GM23338 (cell line): Measurements from ENCODE around the gene CD247. TPM values are rescaled to one million over a fixed set of nuclear protein-coding genes. Genes with fewer than 3 reads are reported as not detected.

ENCODE experiments used
- ATAC-seq: fragments of 200-7000 bp; cut with Tn5 transposase; 3 replicates; pipeline ENCODE4 v1.9.1; 2020
- DNase-seq: peaks from one replicate; pipeline ENCODE4 v3.0.0-alpha.2; 2015; ENCODE audit warnings: low spot score
- H2AFZ ChIP-seq: fragments of 200-600 bp; sonication (generic); 2 replicates; pipeline ENCODE4 v1.8.0; 2016; ENCODE audit warnings: antibody characterized with exemption, mild to moderate bottlenecking, moderate library complexity
- H3F3A ChIP-seq: fragments of 200-600 bp; sonication (generic); replicated peaks from 2 replicates; pipeline ENCODE4 v1.8.0; 2017; ENCODE audit warnings: antibody characterized with exemption, mixed run types, low read depth
- H3K27ac ChIP-seq: fragments of 200-600 bp; sonication (generic); 2 replicates; pipeline ENCODE4 v1.6.1; 2016; ENCODE audit warnings: low read depth
- H3K27me3 ChIP-seq: fragments of 200-600 bp; sonication (generic); 2 replicates; pipeline ENCODE4 v1.8.0; 2016; ENCODE audit warnings: mild to moderate bottlenecking, mixed run types, moderate library complexity; ENCODE audit not compliant: insufficient read depth
- H3K36me3 ChIP-seq: fragments of 200-600 bp; sonication (generic); 2 replicates; pipeline ENCODE4 v1.8.0; 2016; ENCODE audit warnings: mild to moderate bottlenecking; ENCODE audit not compliant: insufficient read depth
- H3K4me1 ChIP-seq: fragments of 200-600 bp; sonication (generic); 2 replicates; pipeline ENCODE4 v1.8.0; 2016; ENCODE audit warnings: mild to moderate bottlenecking, moderate library complexity; ENCODE audit not compliant: insufficient read depth
- H3K4me2 ChIP-seq: fragments of 200-600 bp; sonication (generic); 2 replicates; pipeline ENCODE4 v1.7.1; 2017; ENCODE audit warnings: mixed run types
- H3K4me3 ChIP-seq: fragments of 200-600 bp; sonication (generic); 2 replicates; pipeline ENCODE4 v1.6.1; 2016; ENCODE audit warnings: mixed run types
- H3K79me2 ChIP-seq: fragments of 200-600 bp; sonication (generic); replicated peaks from 2 replicates; pipeline ENCODE4 v1.8.0; 2017; ENCODE audit warnings: mild to moderate bottlenecking; ENCODE audit not compliant: insufficient read depth
- H3K9me2 ChIP-seq: fragments of 200-600 bp; sonication (generic); 2 replicates; pipeline ENCODE4 v1.8.0; 2017; ENCODE audit not compliant: insufficient read depth
- H4K20me1 ChIP-seq: fragments of 200-600 bp; sonication (generic); replicated peaks from 2 replicates; pipeline ENCODE4 v1.8.0; 2017; ENCODE audit warnings: mild to moderate bottlenecking; ENCODE audit not compliant: insufficient read depth
- H3K27ac Mint-ChIP-seq: 2 replicates; pipeline ENCODE4 v1.8.0; 2020; ENCODE audit warnings: inconsistent platforms, mild to moderate bottlenecking, moderate library complexity, mixed read lengths
- H3K27me3 Mint-ChIP-seq: 3 replicates; pipeline ENCODE4 v1.8.0; 2022; ENCODE audit warnings: low read depth, mild to moderate bottlenecking, moderate library complexity, mixed read lengths, inconsistent platforms; ENCODE audit not compliant: insufficient read depth, poor library complexity
- H3K36me3 Mint-ChIP-seq: 3 replicates; pipeline ENCODE4 v1.8.0; 2021; ENCODE audit warnings: low read depth, mild to moderate bottlenecking, inconsistent platforms, moderate library complexity, mixed read lengths
- H3K4me1 Mint-ChIP-seq: 3 replicates; pipeline ENCODE4 v1.8.0; 2020; ENCODE audit warnings: mild to moderate bottlenecking, inconsistent platforms, mixed read lengths
- H3K4me3 Mint-ChIP-seq: 3 replicates; pipeline ENCODE4 v1.8.0; 2021; ENCODE audit warnings: moderate library complexity, mild to moderate bottlenecking, inconsistent platforms, mixed read lengths
- H3K9me3 Mint-ChIP-seq: 3 replicates; pipeline ENCODE4 v1.8.0; 2020; ENCODE audit warnings: moderate library complexity, mild to moderate bottlenecking, inconsistent platforms, mixed read lengths
- EZH2 ChIP-seq: fragments of 200-600 bp; sonication (generic); IDR thresholded peaks from one replicate; pipeline ENCODE4 v1.8.0; 2017; ENCODE audit warnings: antibody characterized with exemption, mild to moderate bottlenecking, low read depth; ENCODE audit not compliant: unreplicated experiment
- POLR2AphosphoS5 ChIP-seq: IDR thresholded peaks from 2 replicates; pipeline ENCODE4 v1.6.1; 2016; ENCODE audit warnings: antibody characterized with exemption, low read depth
- STAT1 ChIP-seq: IDR thresholded peaks from one replicate; pipeline ENCODE4 v1.6.1; 2016; ENCODE audit warnings: antibody characterized with exemption; ENCODE audit not compliant: unreplicated experiment
- ZNF114 ChIP-seq: fragments of 250-450 bp; sonication (Bioruptor Pico); IDR thresholded peaks from 2 replicates; pipeline ENCODE4 v1.5.0; 2020; ENCODE audit warnings: mild to moderate bottlenecking, moderate library complexity
- ZNF331 ChIP-seq: fragments of 250-450 bp; sonication (Bioruptor Pico); IDR thresholded peaks from 2 replicates; pipeline ENCODE4 v1.5.0; 2020; ENCODE audit warnings: low read depth, mild to moderate bottlenecking, moderate library complexity
- polyA plus RNA-seq: library from polyadenylated mRNA; unstranded; fragments of >200 nt; fragmentation: Nextera tagmentation; extraction: Ambion mirVana; gene quantifications from 2 replicates; pipeline ENCODE4 v1.2.1, GENCODE V29; 2016
- total RNA-seq: library from RNA; depleted of rRNA; stranded (reverse); fragments of >200 nt; shearing (Covaris generic); gene quantifications from 2 replicates; pipeline ENCODE4 v1.2.3, GENCODE V29; 2014
- TF ChIP-seq, protein P1 (sequence below): IDR thresholded peaks from 2 replicates; pipeline ENCODE4 v1.6.1; 2016; ENCODE audit warnings: antibody characterized with exemption
- TF ChIP-seq, protein P2 (sequence below), 2 experiments: fragments of 200-600 bp in 1 of 2; sonication (generic) in 1 of 2; conservative IDR thresholded peaks; 2 replicates each; pipeline versions ENCODE4 v1.5.1 to v1.6.1; 2016 to 2017; ENCODE audit warnings: antibody characterized with exemption in 2 of 2, low read depth in 2 of 2, mild to moderate bottlenecking in 2 of 2, moderate library complexity in 1 of 2

Gene CD247
- total and polyA plus RNA-seq, 2 experiments from 2014 or later, result 1.2 to 1.4 TPM

DNA sequence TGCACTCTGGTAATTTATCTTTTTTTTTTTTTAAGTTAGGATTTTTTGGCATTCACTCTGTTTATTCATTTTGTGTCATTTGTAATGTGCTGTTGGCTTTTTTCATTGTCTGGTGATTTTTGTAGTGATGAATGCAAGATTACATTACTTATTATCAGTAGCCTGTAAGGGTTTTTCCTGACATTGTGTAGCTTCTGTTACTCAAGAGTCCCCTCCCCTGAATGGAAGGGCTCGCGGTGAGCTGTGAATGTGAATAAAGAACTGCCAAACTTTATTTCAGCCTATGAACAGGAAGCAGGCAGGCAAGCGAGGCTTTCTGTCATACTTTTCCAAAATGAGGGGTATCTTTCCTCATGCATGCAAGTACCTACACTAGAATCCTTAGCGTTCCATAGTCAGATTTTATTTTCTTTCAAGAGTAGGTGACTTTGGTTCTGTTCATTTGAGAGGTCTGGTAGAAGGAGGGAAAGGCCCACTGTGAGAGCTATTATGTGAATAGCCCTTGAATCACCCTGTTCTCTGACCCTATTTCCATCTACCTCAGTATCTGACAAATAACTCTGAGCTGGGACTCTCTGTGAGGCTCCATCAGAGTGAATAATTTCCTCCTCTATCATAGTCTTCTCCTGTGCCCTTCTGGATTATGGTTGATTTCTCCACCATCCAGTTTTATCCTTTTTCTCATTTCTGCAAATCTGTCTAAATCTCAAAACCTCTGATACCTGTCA, 114.0 kb downstream of the CD247 start (continued):
- TF ChIP-seq EZH2 (no peak), ZNF114 (CRISPR knock-in tag) (no peak), STAT1 (no peak), POLR2AphosphoS5 (no peak)
- TF ChIP-seq, protein P1, sequence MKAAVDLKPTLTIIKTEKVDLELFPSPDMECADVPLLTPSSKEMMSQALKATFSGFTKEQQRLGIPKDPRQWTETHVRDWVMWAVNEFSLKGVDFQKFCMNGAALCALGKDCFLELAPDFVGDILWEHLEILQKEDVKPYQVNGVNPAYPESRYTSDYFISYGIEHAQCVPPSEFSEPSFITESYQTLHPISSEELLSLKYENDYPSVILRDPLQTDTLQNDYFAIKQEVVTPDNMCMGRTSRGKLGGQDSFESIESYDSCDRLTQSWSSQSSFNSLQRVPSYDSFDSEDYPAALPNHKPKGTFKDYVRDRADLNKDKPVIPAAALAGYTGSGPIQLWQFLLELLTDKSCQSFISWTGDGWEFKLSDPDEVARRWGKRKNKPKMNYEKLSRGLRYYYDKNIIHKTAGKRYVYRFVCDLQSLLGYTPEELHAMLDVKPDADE, result no peak
- TF ChIP-seq, protein P2, sequence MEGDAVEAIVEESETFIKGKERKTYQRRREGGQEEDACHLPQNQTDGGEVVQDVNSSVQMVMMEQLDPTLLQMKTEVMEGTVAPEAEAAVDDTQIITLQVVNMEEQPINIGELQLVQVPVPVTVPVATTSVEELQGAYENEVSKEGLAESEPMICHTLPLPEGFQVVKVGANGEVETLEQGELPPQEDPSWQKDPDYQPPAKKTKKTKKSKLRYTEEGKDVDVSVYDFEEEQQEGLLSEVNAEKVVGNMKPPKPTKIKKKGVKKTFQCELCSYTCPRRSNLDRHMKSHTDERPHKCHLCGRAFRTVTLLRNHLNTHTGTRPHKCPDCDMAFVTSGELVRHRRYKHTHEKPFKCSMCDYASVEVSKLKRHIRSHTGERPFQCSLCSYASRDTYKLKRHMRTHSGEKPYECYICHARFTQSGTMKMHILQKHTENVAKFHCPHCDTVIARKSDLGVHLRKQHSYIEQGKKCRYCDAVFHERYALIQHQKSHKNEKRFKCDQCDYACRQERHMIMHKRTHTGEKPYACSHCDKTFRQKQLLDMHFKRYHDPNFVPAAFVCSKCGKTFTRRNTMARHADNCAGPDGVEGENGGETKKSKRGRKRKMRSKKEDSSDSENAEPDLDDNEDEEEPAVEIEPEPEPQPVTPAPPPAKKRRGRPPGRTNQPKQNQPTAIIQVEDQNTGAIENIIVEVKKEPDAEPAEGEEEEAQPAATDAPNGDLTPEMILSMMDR (conservative IDR thresholded peaks at IDR 0.05; ENCODE audit: low read depth in 2 of 2), result no peak

DNA sequence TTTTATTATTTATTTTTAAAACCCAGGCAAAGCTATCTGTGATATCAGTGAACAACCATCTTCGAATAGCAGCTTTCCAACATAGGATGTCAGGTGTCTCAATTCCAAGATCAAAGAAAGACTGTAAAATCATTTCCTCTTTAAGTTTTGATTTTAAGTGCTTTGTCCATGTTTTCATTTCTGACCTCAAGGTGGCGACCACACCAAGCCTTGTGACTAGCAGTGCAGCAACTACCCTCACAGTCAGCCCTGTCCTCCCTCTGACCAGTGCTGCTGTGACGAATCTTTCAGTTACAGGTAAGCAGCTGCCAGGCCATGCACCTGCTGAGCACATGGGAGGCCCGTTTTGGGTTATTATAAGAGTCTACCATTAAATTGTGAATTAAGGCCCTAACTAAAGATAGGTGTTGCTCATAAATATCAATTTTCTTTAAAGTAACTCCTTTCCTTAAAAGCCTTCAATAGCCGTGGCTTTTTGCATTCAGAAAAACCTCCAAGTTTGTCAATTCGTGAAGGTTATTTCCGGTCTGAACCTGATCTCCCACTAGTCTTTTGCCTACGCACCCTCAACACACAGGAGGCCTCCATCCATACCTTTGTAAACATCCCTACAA, 117.0 kb downstream of the CD247 start:
- Histone ChIP-seq H3K4me1 (no peaks in the 10 kb centered on the region), H4K20me1 (no peaks in the 10 kb centered on the region; the same call in 1 of the 2 replicates), H3K4me3 (no peak overlapping the region), H3K9me2 (no peaks in the 10 kb centered on the region), H2AFZ (no peak overlapping the region), H3F3A (no peaks in the 10 kb centered on the region; the same call in 1 of the 2 replicates), H3K79me2 (no peaks in the 10 kb centered on the region), H3K27me3 (no peaks in the 10 kb centered on the region), H3K36me3 (peaks cover 34% of the 10 kb centered on the region), H3K4me2 (no peak overlapping the region), H3K27ac (no peak overlapping the region)
- TF ChIP-seq POLR2AphosphoS5 (no peak), EZH2 (no peak), ZNF331 (CRISPR knock-in tag) (no peak)
- TF ChIP-seq, protein P2 (conservative IDR thresholded peaks at IDR 0.05; ENCODE audit: low read depth in 2 of 2), result peak; percentile 69 to 88
- ATAC-seq (peak; percentile 97), DNase-seq (peak; percentile 73)
- Mint-ChIP-seq H3K9me3 (no peaks in the 10 kb centered on the region), H3K36me3 (peaks cover 61% of the 10 kb centered on the region), H3K4me3 (no peak overlapping the region), H3K27me3 (no peaks in the 10 kb centered on the region), H3K4me1 (no peaks in the 10 kb centered on the region), H3K27ac (no peak overlapping the region; the same call in none of the 2 replicates)
